Measurements from ENCODE around the gene MOB1A.

MOB1A gene

GRCh38 chr2:74111380-74111779, 67.3 kb downstream of the MOB1A start:
- Histone ChIP-seq H4K20me1 (peaks cover 0 to 32% (median 9%) of the 10 kb centered on the region in 11 experiments; a peak in 10 of 22 replicates), H3K4me3 (no peak overlapping the region), H3K4me1 (no peaks in the 10 kb centered on the region), H3K9ac (no peak overlapping the region), H3K4me2 (no peak overlapping the region), H3K9me3 (replicated peaks in 1 of 11) (0 out of 22 replicates have a peak, but pooled peaks cover 0 to 3% (median 0%) of the 10 kb centered on the region in 11 experiments), H3K27ac (no peak overlapping the region), H3K36me3 (peaks cover 0 to 22% (median 8%) of the 10 kb centered on the region in 11 experiments; a peak in 10 of 22 replicates), H3K27me3 (no peaks in the 10 kb centered on the region)
- no peak for TF ChIP-seq Cebpa-rat (IDR thresholded peaks at IDR 0.05)

DNA sequence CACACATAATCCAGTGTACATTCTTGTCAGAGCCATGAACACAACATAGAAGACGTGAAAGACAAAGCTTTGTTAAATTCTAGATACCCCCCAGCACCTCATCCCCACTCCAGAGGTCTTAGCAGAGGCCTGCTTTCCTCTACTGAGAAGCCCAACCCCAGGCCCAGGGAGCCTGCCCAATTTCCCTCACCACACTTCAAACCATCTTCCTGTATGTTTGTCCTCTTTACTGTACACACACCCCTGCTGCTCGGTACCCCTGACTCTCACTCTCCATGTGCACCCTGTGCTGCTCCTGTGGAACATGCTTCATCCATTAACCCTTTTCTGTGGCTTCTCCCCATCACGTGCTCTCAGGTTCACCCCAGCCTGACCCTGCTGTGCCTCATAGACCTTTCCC, 68.1 kb downstream of the MOB1A start:
- H3K27ac ChIP-seq = no peak overlapping the region
- no peak overlapping the region for H3K9ac ChIP-seq
- 0 out of 22 replicates have a peak, but pooled peaks cover 0 to 3% (median 0%) of the 10 kb centered on the region in 11 experiments for H3K9me3 ChIP-seq (replicated peaks in 1 of 11)
- H4K20me1 ChIP-seq = peaks cover 0 to 40% (median 13%) of the 10 kb centered on the region in 11 experiments; a peak in 11 of 22 replicates
- H3K4me2 ChIP-seq = no peak overlapping the region
- TF ChIP-seq Cebpa-rat (IDR thresholded peaks at IDR 0.05) = no peak
- H3K4me3 ChIP-seq = no peak overlapping the region
- no peaks in the 10 kb centered on the region for H3K4me1 ChIP-seq
- peaks cover 5 to 30% (median 11%) of the 10 kb centered on the region in 11 experiments; a peak in 17 of 22 replicates for H3K36me3 ChIP-seq
- H3K27me3 ChIP-seq = no peaks in the 10 kb centered on the region

DNA sequence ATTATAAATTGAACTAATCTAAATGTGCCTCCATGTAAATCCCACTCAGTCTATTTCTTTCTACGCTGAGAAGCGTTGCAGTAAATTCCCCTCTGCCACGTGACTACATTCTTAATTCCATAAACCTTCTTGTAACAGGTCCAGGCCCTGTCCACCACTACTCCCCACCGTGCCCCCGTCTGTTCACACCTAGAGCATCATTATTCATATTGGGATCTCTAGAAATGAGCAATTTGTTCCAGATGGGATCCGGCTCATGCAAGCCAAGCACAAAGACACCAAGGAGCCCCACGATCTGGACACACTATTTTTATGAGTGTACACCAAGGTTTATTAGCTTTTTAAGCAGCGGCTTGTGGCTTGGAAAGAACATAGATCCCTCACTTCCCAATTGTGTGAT, 69.1 kb downstream of the MOB1A start:
- Histone ChIP-seq H3K36me3 (peaks cover 13 to 40% (median 21%) of the 10 kb centered on the region in 11 experiments; a peak in 19 of 22 replicates), H3K4me1 (no peaks in the 10 kb centered on the region), H3K27me3 (no peaks in the 10 kb centered on the region), H4K20me1 (peaks cover 0 to 50% (median 19%) of the 10 kb centered on the region in 11 experiments; a peak in 12 of 22 replicates), H3K4me2 (no peak overlapping the region), H3K27ac (no peak overlapping the region), H3K9me3 (replicated peaks in 1 of 11) (0 out of 22 replicates have a peak, but pooled peaks cover 0 to 3% (median 0%) of the 10 kb centered on the region in 11 experiments), H3K4me3 (no peak overlapping the region), H3K9ac (no peak overlapping the region)
- no peak for TF ChIP-seq Cebpa-rat (IDR thresholded peaks at IDR 0.05)

DNA sequence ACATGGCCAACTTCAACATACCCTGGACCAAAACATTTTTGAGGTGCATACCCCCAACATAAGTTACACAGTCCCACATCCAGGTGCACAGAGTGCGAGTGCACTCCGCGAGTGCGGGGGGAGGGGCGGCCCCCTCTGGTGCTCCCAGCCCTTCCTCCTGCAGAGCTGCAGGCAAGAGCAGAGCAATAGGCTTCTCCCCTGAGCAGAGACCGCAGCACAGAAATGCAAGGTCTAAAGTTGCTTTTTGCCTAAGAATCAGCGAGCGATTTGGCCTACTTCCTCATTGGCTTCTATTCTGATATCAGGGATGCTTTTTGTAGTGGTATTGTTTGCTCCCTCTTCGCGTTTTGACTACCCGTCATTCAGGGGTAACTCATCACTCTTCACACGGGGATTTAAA, 71.6 kb downstream of the MOB1A start:
- Histone ChIP-seq H3K9ac (no peak overlapping the region), H3K4me2 (no peak overlapping the region), H3K4me1 (no peaks in the 10 kb centered on the region), H3K36me3 (peaks cover 38 to 65% (median 46%) of the 10 kb centered on the region in 11 experiments), H3K27me3 (no peaks in the 10 kb centered on the region), H3K4me3 (no peak overlapping the region), H4K20me1 (peaks cover 18 to 74% (median 41%) of the 10 kb centered on the region in 11 experiments; a peak in 18 of 22 replicates), H3K27ac (no peak overlapping the region), H3K9me3 (replicated peaks in 1 of 11) (no peaks in the 10 kb centered on the region)
- no peak for TF ChIP-seq Cebpa-rat (IDR thresholded peaks at IDR 0.05)

DNA sequence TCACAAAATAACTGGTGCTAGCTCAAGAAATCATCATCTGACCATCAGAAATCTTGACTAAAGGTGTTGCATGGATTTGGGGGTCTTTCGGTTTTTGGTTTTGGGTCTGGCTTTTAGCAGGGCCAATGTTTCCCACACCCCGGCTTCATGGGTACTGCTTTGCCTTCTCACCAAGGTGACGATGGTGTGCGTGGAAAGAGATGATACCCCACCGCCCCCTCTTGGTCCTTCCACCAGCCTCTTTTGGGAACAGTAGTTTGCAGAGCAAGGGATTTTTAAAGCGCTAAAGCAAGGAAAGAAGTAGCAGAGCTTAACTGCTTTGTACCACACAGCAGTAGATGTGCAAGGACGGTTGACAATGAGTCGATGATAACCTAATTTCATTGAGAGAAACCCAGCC, 73.3 kb downstream of the MOB1A start:
- Histone ChIP-seq H3K9ac (no peak overlapping the region), H3K36me3 (peaks cover 55 to 81% (median 62%) of the 10 kb centered on the region in 11 experiments), H3K9me3 (replicated peaks in 1 of 11) (no peaks in the 10 kb centered on the region), H4K20me1 (peaks cover 19 to 91% (median 55%) of the 10 kb centered on the region in 11 experiments), H3K27ac (no peak overlapping the region), H3K4me1 (no peaks in the 10 kb centered on the region), H3K4me2 (no peak overlapping the region), H3K4me3 (no peak overlapping the region), H3K27me3 (no peaks in the 10 kb centered on the region)
- no peak for TF ChIP-seq Cebpa-rat (IDR thresholded peaks at IDR 0.05)

- Histone ChIP-seq H3K4me2 (no peak overlapping the region), H4K20me1 (peaks cover 20 to 97% (median 59%) of the 10 kb centered on the region in 11 experiments), H3K36me3 (peaks cover 60 to 87% (median 68%) of the 10 kb centered on the region in 11 experiments), H3K4me3 (no peak overlapping the region), H3K27me3 (no peaks in the 10 kb centered on the region), H3K9me3 (replicated peaks in 1 of 11) (no peaks in the 10 kb centered on the region), H3K27ac (no peak overlapping the region), H3K4me1 (no peaks in the 10 kb centered on the region), H3K9ac (no peak overlapping the region)
- TF ChIP-seq Cebpa-rat (IDR thresholded peaks at IDR 0.05) = no peak
These were observed 73.8 kb downstream of the MOB1A start for GRCh38 chr2:74104839-74105238.

GRCh38 chr2:74103763-74104162, 74.9 kb downstream of the MOB1A start:
- no peak overlapping the region for H3K9ac ChIP-seq

More at GRCh38 chr2:74103763-74104162, 74.9 kb downstream of the MOB1A start:
- Histone ChIP-seq H4K20me1 (peaks cover 22 to 100% (median 69%) of the 10 kb centered on the region in 11 experiments), H3K9me3 (replicated peaks in 1 of 11) (no peaks in the 10 kb centered on the region), H3K4me3 (no peak overlapping the region), H3K4me2 (no peak overlapping the region), H3K27me3 (no peaks in the 10 kb centered on the region), H3K36me3 (peaks cover 71 to 94% (median 76%) of the 10 kb centered on the region in 11 experiments), H3K4me1 (no peaks in the 10 kb centered on the region), H3K27ac (no peak overlapping the region)
- no peak for TF ChIP-seq Cebpa-rat (IDR thresholded peaks at IDR 0.05)
